IMR-90 (cell line): ENCODE measurements around the gene NELL1. TPM values are rescaled to one million over a fixed set of nuclear protein-coding genes. Genes with fewer than 3 reads are reported as not detected.

ENCODE experiments used
- ATAC-seq: fragments of 200-7000 bp; cut with Tn5 transposase; 2 replicates; pipeline ENCODE4 v1.9.1; 2020; ENCODE audit warnings: low read depth, mild to moderate bottlenecking, moderate library complexity
- BruUV-seq: library from RNA; stranded (reverse); fragments of 400-500 nt; replicated peaks from 2 replicates; lab custom pipeline; 2021; lab: Mats Ljungman, UMichigan
- CTCF ChIA-PET: fragments of 300-600 bp; formaldehyde crosslinking; extraction: SDS; loops from one replicate; lab custom pipeline; 2021; ENCODE audit warnings: antibody characterized with exemption; lab: Yijun Ruan, JAX
- POLR2A ChIA-PET: fragments of 300-600 bp; sonication (Branson Sonifier 250); formaldehyde crosslinking; loops from one replicate; lab custom pipeline; 2022; ENCODE audit warnings: antibody characterized with exemption; ENCODE audit not compliant: unreplicated experiment; lab: Charles Lee
- DNase-seq: peaks from one replicate; pipeline ENCODE4 v3.0.0; 2013
- H2AFZ ChIP-seq: replicated peaks from 2 replicates; pipeline ENCODE3; 2013; ENCODE audit warnings: low read length, mild to moderate bottlenecking; ENCODE audit not compliant: poor library complexity
- H2AK5ac ChIP-seq: 2 replicates; pipeline ENCODE4 v1.6.1; 2013; ENCODE audit warnings: low read depth, low read length, inconsistent platforms
- H2AK9ac ChIP-seq: replicated peaks from 2 replicates; pipeline ENCODE3; 2013; ENCODE audit warnings: mild to moderate bottlenecking, low read depth, low read length, moderate library complexity; ENCODE audit not compliant: poor library complexity
- H2BK120ac ChIP-seq: 2 replicates; pipeline ENCODE4 v1.6.1; 2013; ENCODE audit warnings: low read depth, low read length, inconsistent platforms
- H2BK15ac ChIP-seq: 3 replicates; pipeline ENCODE4 v1.6.1; 2013; ENCODE audit warnings: low read depth, low read length, inconsistent platforms
- H2BK20ac ChIP-seq: 2 replicates; pipeline ENCODE4 v1.6.1; 2013; ENCODE audit warnings: low read depth, mild to moderate bottlenecking, inconsistent platforms, low read length, moderate library complexity
- H2BK5ac ChIP-seq: 2 replicates; pipeline ENCODE4 v1.6.1; 2013; ENCODE audit warnings: mild to moderate bottlenecking, low read depth, low read length, inconsistent platforms; ENCODE audit not compliant: poor library complexity, severe bottlenecking
- H3K14ac ChIP-seq: replicated peaks from 2 replicates; pipeline ENCODE4 v1.6.1; 2013; ENCODE audit warnings: low read depth, low read length, inconsistent platforms
- H3K18ac ChIP-seq: 2 replicates; pipeline ENCODE4 v1.6.1; 2013; ENCODE audit warnings: low read depth, low read length, control low read depth
- H3K23ac ChIP-seq: 2 replicates; pipeline ENCODE4 v1.6.1; 2013; ENCODE audit warnings: low read depth, low read length, inconsistent platforms
- H3K27ac ChIP-seq: 2 replicates; pipeline ENCODE4 v1.5.1; 2013; ENCODE audit warnings: mild to moderate bottlenecking, control low read depth, low read length; ENCODE audit not compliant: insufficient read depth
- H3K27me3 ChIP-seq: 2 replicates; pipeline ENCODE4 v1.6.1; 2013; ENCODE audit warnings: low read length; ENCODE audit not compliant: control insufficient read depth, insufficient read depth
- H3K36me3 ChIP-seq: 2 replicates; pipeline ENCODE4 v1.6.1; 2013; ENCODE audit warnings: low read length, mixed read lengths; ENCODE audit not compliant: control insufficient read depth, insufficient read depth
- H3K4ac ChIP-seq: 2 replicates; pipeline ENCODE4 v1.6.1; 2013; ENCODE audit warnings: low read depth, low read length, inconsistent platforms
- H3K4me1 ChIP-seq: 2 replicates; pipeline ENCODE4 v1.6.1; 2013; ENCODE audit warnings: low read length, mixed read lengths; ENCODE audit not compliant: control insufficient read depth, insufficient read depth
- H3K4me2 ChIP-seq: 2 replicates; pipeline ENCODE4 v1.6.1; 2013; ENCODE audit warnings: low read depth, mild to moderate bottlenecking, control low read depth, low read length, moderate library complexity
- H3K4me3 ChIP-seq: 2 replicates; pipeline ENCODE4 v1.5.1; 2013; ENCODE audit warnings: low read depth, mild to moderate bottlenecking, control low read depth, low read length, moderate library complexity; ENCODE audit not compliant: insufficient read depth
- H3K56ac ChIP-seq: 2 replicates; pipeline ENCODE4 v1.6.1; 2013; ENCODE audit warnings: low read length, inconsistent platforms; ENCODE audit not compliant: insufficient read depth; ENCODE audit errors: extremely low read depth
- H3K79me1 ChIP-seq, 2 experiments: 2 replicates each; pipeline ENCODE4 v1.6.1; 2013; ENCODE audit warnings: low read length in 2 of 2, inconsistent platforms in 1 of 2, low read depth in 1 of 2
- H3K9ac ChIP-seq: 2 replicates; pipeline ENCODE4 v1.6.1; 2013; ENCODE audit warnings: low read depth, low read length, control low read depth
- H3K9me1 ChIP-seq: 2 replicates; pipeline ENCODE4 v1.6.1; 2013; ENCODE audit warnings: low read length, inconsistent platforms; ENCODE audit not compliant: insufficient read depth
- H3K9me3 ChIP-seq: 2 replicates; pipeline ENCODE4 v1.6.1; 2013; ENCODE audit warnings: low read length; ENCODE audit not compliant: control insufficient read depth, insufficient read depth
- H4K20me1 ChIP-seq: 2 replicates; pipeline ENCODE4 v1.6.1; 2013; ENCODE audit warnings: low read length, inconsistent platforms; ENCODE audit not compliant: insufficient read depth
- H4K5ac ChIP-seq: 2 replicates; pipeline ENCODE4 v1.6.1; 2013; ENCODE audit warnings: mild to moderate bottlenecking, low read depth, low read length, control low read depth
- H4K8ac ChIP-seq, 2 experiments: 2 replicates each; pipeline ENCODE4 v1.6.1; 2013; ENCODE audit warnings: low read depth in 2 of 2, low read length in 2 of 2, control low read depth in 1 of 2, inconsistent platforms in 1 of 2
- H4K91ac ChIP-seq: 2 replicates; pipeline ENCODE4 v1.6.1; 2013; ENCODE audit warnings: low read depth, low read length, inconsistent platforms; ENCODE audit not compliant: insufficient read depth
- BHLHE40 ChIP-seq: fragments of 150-350 bp; IDR thresholded peaks from 2 replicates; pipeline ENCODE4 v1.6.1; 2016; ENCODE audit warnings: mild to moderate bottlenecking, low read depth, low read length
- MAZ ChIP-seq: IDR thresholded peaks from 2 replicates; pipeline ENCODE4 v1.6.1; 2012; ENCODE audit warnings: low read depth, mild to moderate bottlenecking, low read length, improper control_type of control experiment, moderate library complexity, borderline replicate concordance
- MXI1 ChIP-seq: IDR thresholded peaks from 2 replicates; pipeline ENCODE4 v1.6.1; 2012; ENCODE audit warnings: low read depth, mild to moderate bottlenecking, low read length, moderate library complexity, borderline replicate concordance
- NFE2L2 ChIP-seq: fragments of 150-350 bp; IDR thresholded peaks from 2 replicates; pipeline ENCODE4 v1.6.1; 2016; ENCODE audit warnings: low read depth, mild to moderate bottlenecking, low read length
- POLR2A ChIP-seq: IDR thresholded peaks from 2 replicates; pipeline ENCODE4 v1.6.1; 2012; ENCODE audit warnings: mild to moderate bottlenecking, low read depth, low read length
- RAD21 ChIP-seq: IDR thresholded peaks from 2 replicates; pipeline ENCODE4 v1.6.1; 2012; ENCODE audit warnings: low read length, improper control_type of control experiment
- RCOR1 ChIP-seq: IDR thresholded peaks from 2 replicates; pipeline ENCODE4 v1.6.1; 2012; ENCODE audit warnings: mild to moderate bottlenecking, low read length, improper control_type of control experiment; ENCODE audit not compliant: insufficient replicate concordance
- RFX5 ChIP-seq: IDR thresholded peaks from 2 replicates; pipeline ENCODE4 v1.8.0; 2012; ENCODE audit warnings: low read depth, mild to moderate bottlenecking, low read length, moderate library complexity
- SMC3 ChIP-seq: fragments of 150-350 bp; IDR thresholded peaks from 2 replicates; pipeline ENCODE4 v1.6.1; 2016; ENCODE audit warnings: low read depth, mild to moderate bottlenecking, antibody characterized with exemption, low read length, moderate library complexity
- USF2 ChIP-seq: fragments of 150-350 bp; IDR thresholded peaks from 2 replicates; pipeline ENCODE4 v1.6.1; 2017; ENCODE audit warnings: mild to moderate bottlenecking, antibody characterized with exemption, low read length, low read depth
- WGBS, 2 experiments: methylation state at CpG; one replicate each; pipeline versions ENCODE4 v1.1.5 to v1.1.7; 2013; ENCODE audit warnings: missing lambda C conversion rate in 2 of 2; ENCODE audit not compliant: insufficient read length in 1 of 2; ENCODE audit errors: extremely low coverage in 2 of 2; 5-methylcytosine and 5-hydroxymethylcytosine counted together
- dilution Hi-C: fragments of 300-500 bp; cut with HindIII; formaldehyde crosslinking; loops from one replicate; pipeline ENCODE4 v1.14.3; 2018; ENCODE audit warnings: low sequenced_read_pairs; ENCODE audit not compliant: unreplicated experiment
- in situ Hi-C: fragments of 300-500 bp; cut with MboI; formaldehyde crosslinking; loops from 3 replicates; pipeline ENCODE4 v1.14.3; 2019; ENCODE audit warnings: low sequenced_read_pairs, inconsistent platforms, mixed read lengths
- intact Hi-C: fragments of 100-400 bp; cut with micrococcal nuclease; formaldehyde crosslinking; loops from 2 replicates; pipeline ENCODE4 v1.10.0; 2022
- polyA plus RNA-seq, 3 experiments: library from polyadenylated mRNA; depleted of rRNA; stranded (reverse); fragments of >200 nt; gene quantifications; 2 replicates each; pipeline ENCODE4 v1.2.3, GENCODE V29; 2012; ENCODE audit warnings: low replicate concordance in 1 of 3
- total RNA-seq: library from RNA; depleted of rRNA; stranded (reverse); fragments of >200 nt; gene quantifications from 2 replicates; pipeline ENCODE4 v1.2.3, GENCODE V29; 2012
- TF ChIP-seq, protein P1 (sequence below): conservative IDR thresholded peaks from 2 replicates; pipeline ENCODE4 v1.5.1; 2012; ENCODE audit warnings: mild to moderate bottlenecking, low read depth, low read length, improper control_type of control experiment
- TF ChIP-seq, protein P2 (sequence below): fragments of 150-350 bp; IDR thresholded peaks from 2 replicates; pipeline ENCODE4 v1.6.1; 2016; ENCODE audit warnings: low read depth, mild to moderate bottlenecking, low read length, moderate library complexity, borderline replicate concordance

The NELL1 gene
- total and polyA plus RNA-seq, 2 of the 4 experiments (the other 2 are of a cell fraction), result not detected

DNA sequence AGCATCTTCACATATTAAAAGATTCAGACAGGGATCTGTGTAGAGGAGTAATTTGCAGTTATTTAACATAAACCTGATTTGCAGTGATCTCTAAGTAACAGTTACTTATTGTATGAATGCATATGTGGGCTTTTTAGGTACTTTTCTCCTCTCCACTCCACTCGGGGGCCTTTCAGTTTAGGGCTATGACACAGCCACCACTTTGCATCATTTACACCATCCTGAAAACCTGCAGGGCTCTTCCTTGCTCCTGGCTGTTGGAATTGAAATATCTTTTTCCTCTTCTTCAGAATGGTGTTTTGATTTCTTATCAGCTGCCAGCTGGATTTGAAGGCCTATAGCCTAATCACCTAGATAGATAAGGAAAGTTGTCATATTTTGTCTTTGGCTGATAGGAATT is 580.8 kb downstream of the NELL1 start:
- peaks cover 1% of the 10 kb centered on the region; the same call in 1 of the 2 replicates for H3K9me3 ChIP-seq
- no peak overlapping the region for H3K56ac ChIP-seq
- TF ChIP-seq, protein P1, sequence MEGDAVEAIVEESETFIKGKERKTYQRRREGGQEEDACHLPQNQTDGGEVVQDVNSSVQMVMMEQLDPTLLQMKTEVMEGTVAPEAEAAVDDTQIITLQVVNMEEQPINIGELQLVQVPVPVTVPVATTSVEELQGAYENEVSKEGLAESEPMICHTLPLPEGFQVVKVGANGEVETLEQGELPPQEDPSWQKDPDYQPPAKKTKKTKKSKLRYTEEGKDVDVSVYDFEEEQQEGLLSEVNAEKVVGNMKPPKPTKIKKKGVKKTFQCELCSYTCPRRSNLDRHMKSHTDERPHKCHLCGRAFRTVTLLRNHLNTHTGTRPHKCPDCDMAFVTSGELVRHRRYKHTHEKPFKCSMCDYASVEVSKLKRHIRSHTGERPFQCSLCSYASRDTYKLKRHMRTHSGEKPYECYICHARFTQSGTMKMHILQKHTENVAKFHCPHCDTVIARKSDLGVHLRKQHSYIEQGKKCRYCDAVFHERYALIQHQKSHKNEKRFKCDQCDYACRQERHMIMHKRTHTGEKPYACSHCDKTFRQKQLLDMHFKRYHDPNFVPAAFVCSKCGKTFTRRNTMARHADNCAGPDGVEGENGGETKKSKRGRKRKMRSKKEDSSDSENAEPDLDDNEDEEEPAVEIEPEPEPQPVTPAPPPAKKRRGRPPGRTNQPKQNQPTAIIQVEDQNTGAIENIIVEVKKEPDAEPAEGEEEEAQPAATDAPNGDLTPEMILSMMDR, result no peak
- TF ChIP-seq NFE2L2, result no peak
- no peak for TF ChIP-seq USF2
- TF ChIP-seq MXI1, result no peak
- TF ChIP-seq, protein P2, sequence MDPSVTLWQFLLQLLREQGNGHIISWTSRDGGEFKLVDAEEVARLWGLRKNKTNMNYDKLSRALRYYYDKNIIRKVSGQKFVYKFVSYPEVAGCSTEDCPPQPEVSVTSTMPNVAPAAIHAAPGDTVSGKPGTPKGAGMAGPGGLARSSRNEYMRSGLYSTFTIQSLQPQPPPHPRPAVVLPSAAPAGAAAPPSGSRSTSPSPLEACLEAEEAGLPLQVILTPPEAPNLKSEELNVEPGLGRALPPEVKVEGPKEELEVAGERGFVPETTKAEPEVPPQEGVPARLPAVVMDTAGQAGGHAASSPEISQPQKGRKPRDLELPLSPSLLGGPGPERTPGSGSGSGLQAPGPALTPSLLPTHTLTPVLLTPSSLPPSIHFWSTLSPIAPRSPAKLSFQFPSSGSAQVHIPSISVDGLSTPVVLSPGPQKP, result no peak
- no peak for TF ChIP-seq SMC3
- no peak for TF ChIP-seq RFX5
- TF ChIP-seq MAZ, result no peak
- no peak for TF ChIP-seq BHLHE40
- no peak for TF ChIP-seq RAD21
- TF ChIP-seq POLR2A, result no peak
- no peak for TF ChIP-seq RCOR1
- H2AK5ac ChIP-seq, result no peak overlapping the region
- no peak overlapping the region for H3K4me3 ChIP-seq
- H3K18ac ChIP-seq, result no peak overlapping the region
- intact Hi-C loops, result no loop called here
- no peak overlapping the region for H3K4ac ChIP-seq
- H2AK9ac ChIP-seq, result no peak overlapping the region
- no peak overlapping the region for H3K27ac ChIP-seq
- CTCF ChIA-PET, result no interaction called here
- in situ Hi-C loops, result no loop called here
- H2BK20ac ChIP-seq, result no peak overlapping the region
- H4K5ac ChIP-seq, result no peak overlapping the region
- no peak for ATAC-seq
- H3K14ac ChIP-seq, result no peak overlapping the region
- DNase-seq, result no peak
- no peaks in the 10 kb centered on the region for H3K36me3 ChIP-seq
- H3K23ac ChIP-seq, result no peak overlapping the region
- no peaks in the 10 kb centered on the region for H4K20me1 ChIP-seq
- H4K91ac ChIP-seq, result no peak overlapping the region
- no peaks in the 10 kb centered on the region for H3K27me3 ChIP-seq
- H2AFZ ChIP-seq, result no peak overlapping the region
- dilution Hi-C loops, result no loop called here
- no peak overlapping the region for H2BK120ac ChIP-seq
- no peak overlapping the region for H3K9ac ChIP-seq
- POLR2A ChIA-PET, result no interaction called here
- no TSS peak for BruUV-seq
- no peaks in the 10 kb centered on the region for H3K4me1 ChIP-seq
- WGBS, 2 experiments, result no CpG with 5 or more reads among the region's 1 CpG
- H2BK5ac ChIP-seq, result no peak overlapping the region
- H3K4me2 ChIP-seq, result no peak overlapping the region
- no peaks in the 10 kb centered on the region for H3K79me1 ChIP-seq
- no peaks in the 10 kb centered on the region for H3K9me1 ChIP-seq
- no peak overlapping the region for H2BK15ac ChIP-seq
- no peak overlapping the region for H4K8ac ChIP-seq
